Choroid plexus epithelial cell (primary cell): ENCODE results near the gene REV3L.

ENCODE experiments used
- DNase-seq: peaks from one replicate; pipeline ENCODE4 v3.0.0-alpha.2; 2010; ENCODE audit warnings: low read depth
- H3K4me3 ChIP-seq: 2 replicates; pipeline ENCODE4 v1.5.1; 2011; ENCODE audit warnings: low read depth, mild to moderate bottlenecking, control low read depth, low read length, moderate library complexity
- CTCF ChIP-seq: conservative IDR thresholded peaks from 2 replicates; pipeline ENCODE4 v1.5.1; 2011; ENCODE audit warnings: low read depth, mild to moderate bottlenecking, control low read depth, inconsistent platforms, low read length, moderate library complexity

REV3L gene

GRCh38 chr6:111250791-111251354 lies 232.1 kb downstream of the REV3L start:
- no peak overlapping the region for H3K4me3 ChIP-seq
- DNase-seq: no peak
- no peak for TF ChIP-seq CTCF
